Esophagus (tissue), 2 donors: ENCODE data around the gene PARP1. TPM values are rescaled to one million over a fixed set of nuclear protein-coding genes. Genes with fewer than 3 reads are reported as not detected.

Experiments used
- H3K27ac ChIP-seq, 2 donors: one replicate each; pipeline ENCODE4 v1.5.1; 2013; ENCODE audit warnings: low read depth in 2 of 2, mild to moderate bottlenecking in 2 of 2, inconsistent platforms in 1 of 2, low read length in 1 of 2, moderate library complexity in 1 of 2
- H3K27me3 ChIP-seq, 2 donors: one replicate each; pipeline ENCODE4 v1.6.1; 2013; ENCODE audit warnings: low read length in 2 of 2, control low read depth in 1 of 2, mild to moderate bottlenecking in 1 of 2; ENCODE audit not compliant: insufficient read depth in 2 of 2, control insufficient read depth in 1 of 2
- H3K36me3 ChIP-seq, 2 donors: one replicate each; pipeline ENCODE4 v1.6.1; 2013; ENCODE audit warnings: low read length in 1 of 2; ENCODE audit not compliant: control insufficient read depth in 2 of 2, insufficient read depth in 2 of 2
- H3K4me1 ChIP-seq, 2 donors: one replicate each; pipeline ENCODE4 v1.6.1; 2013; ENCODE audit warnings: low read length in 1 of 2; ENCODE audit not compliant: control insufficient read depth in 2 of 2, insufficient read depth in 2 of 2
- H3K4me3 ChIP-seq, 2 donors: one replicate each; pipeline ENCODE4 v1.5.1; 2013; ENCODE audit warnings: low read length in 2 of 2, mild to moderate bottlenecking in 2 of 2, low read depth in 1 of 2, moderate library complexity in 1 of 2
- H3K9me3 ChIP-seq, 2 donors: one replicate each; pipeline ENCODE4 v1.6.1; 2013; ENCODE audit warnings: mild to moderate bottlenecking in 2 of 2, low read depth in 1 of 2, low read length in 1 of 2, moderate library complexity in 1 of 2; ENCODE audit not compliant: control insufficient read depth in 2 of 2, insufficient read depth in 1 of 2
- WGBS, 2 donors: extraction: QIAGEN DNeasy Blood & Tissue Kit; methylation state at CpG; one replicate each; pipeline ENCODE4 v1.1.7; 2013; 5-methylcytosine and 5-hydroxymethylcytosine counted together
- polyA plus RNA-seq, 2 donors: library from polyadenylated mRNA; stranded (reverse); fragments of 200-250 nt; gene quantifications; one replicate each; pipeline ENCODE4 v1.2.3, GENCODE V29; 2013
- donor health status: healthy with polysubstance abuse.
- donor health status: Bipolar disorder and iron deficiency.

Gene PARP1
- polyA plus RNA-seq, 2 donors: 10.6 to 29.0 TPM

GRCh38 chr1:226371027-226371694 is 36.7 kb downstream of the PARP1 start:
- no peaks in the 10 kb centered on the region for H3K9me3 ChIP-seq
- peaks cover 44 to 47% of the 10 kb centered on the region in 2 donors for H3K36me3 ChIP-seq
- WGBS, 2 donors: 81% methylated on average over 6 of the region's 6 CpGs
- no peak overlapping the region for H3K4me3 ChIP-seq
- no peaks in the 10 kb centered on the region for H3K27me3 ChIP-seq
- no peaks in the 10 kb centered on the region for H3K4me1 ChIP-seq
- no peak overlapping the region for H3K27ac ChIP-seq

DNA sequence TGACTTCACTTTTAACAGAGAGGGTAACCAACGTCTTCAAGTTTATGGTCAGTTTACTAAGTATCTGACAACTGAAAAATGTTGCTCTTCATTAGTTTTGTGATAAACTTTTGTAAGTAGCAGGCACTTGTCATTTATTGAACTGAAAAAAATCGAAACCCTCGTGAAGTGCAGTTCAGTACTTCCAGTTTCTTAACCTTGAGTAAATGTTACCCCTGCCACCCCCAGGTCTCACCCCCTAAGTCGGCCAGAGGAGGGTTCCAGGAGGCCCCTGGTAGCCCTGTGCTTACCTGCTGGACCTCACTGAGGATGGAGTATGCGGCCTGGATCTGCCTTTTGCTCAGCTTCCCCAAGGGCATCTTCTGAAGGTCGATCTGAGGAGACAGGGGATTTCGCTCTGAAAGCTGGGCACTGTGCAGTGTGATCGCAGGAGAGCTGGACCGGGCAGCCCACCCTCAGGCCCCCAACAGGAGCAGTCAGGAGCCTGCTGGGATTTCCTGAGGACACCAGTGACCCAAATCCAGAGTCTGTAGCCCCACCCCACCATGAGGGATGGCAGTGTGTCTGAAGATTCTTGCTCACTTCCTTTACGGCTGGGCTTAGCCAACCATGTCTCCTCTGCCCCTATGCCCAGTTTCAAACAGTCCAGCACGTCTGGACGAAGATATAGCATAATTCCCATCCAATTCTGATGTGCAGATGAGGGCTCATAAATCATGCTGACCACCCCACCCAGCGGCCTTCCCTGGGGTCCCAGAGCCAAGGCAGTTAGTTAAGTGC is 37.6 kb downstream of the PARP1 start:
- Histone ChIP-seq H3K27ac (no peak overlapping the region), H3K36me3 (peaks cover 48 to 51% of the 10 kb centered on the region in 2 donors), H3K4me1 (no peaks in the 10 kb centered on the region), H3K9me3 (no peaks in the 10 kb centered on the region), H3K4me3 (no peak overlapping the region), H3K27me3 (no peaks in the 10 kb centered on the region)
- WGBS, 2 donors: 86 to 89% methylated on average over 13 of the region's 13 CpGs

GRCh38 chr1:226369110-226369509 is 38.8 kb downstream of the PARP1 start:
- no peaks in the 10 kb centered on the region for H3K27me3 ChIP-seq
- H3K27ac ChIP-seq: no peak overlapping the region
- peaks cover 45 to 49% of the 10 kb centered on the region in 2 donors for H3K36me3 ChIP-seq
- WGBS, 2 donors: 86 to 90% methylated on average over 6 of the region's 6 CpGs
- no peaks in the 10 kb centered on the region for H3K4me1 ChIP-seq
- H3K9me3 ChIP-seq: no peaks in the 10 kb centered on the region
- H3K4me3 ChIP-seq: no peak overlapping the region

- Histone ChIP-seq H3K36me3 (peaks cover 57 to 63% of the 10 kb centered on the region in 2 donors), H3K9me3 (no peaks in the 10 kb centered on the region), H3K27me3 (no peaks in the 10 kb centered on the region), H3K27ac (no peak overlapping the region), H3K4me1 (no peaks in the 10 kb centered on the region), H3K4me3 (no peak overlapping the region)
- WGBS, 2 donors: 93 to 94% methylated on average over 2 of the region's 2 CpGs
These were observed 41.6 kb downstream of the PARP1 start for GRCh38 chr1:226366290-226366689.

DNA sequence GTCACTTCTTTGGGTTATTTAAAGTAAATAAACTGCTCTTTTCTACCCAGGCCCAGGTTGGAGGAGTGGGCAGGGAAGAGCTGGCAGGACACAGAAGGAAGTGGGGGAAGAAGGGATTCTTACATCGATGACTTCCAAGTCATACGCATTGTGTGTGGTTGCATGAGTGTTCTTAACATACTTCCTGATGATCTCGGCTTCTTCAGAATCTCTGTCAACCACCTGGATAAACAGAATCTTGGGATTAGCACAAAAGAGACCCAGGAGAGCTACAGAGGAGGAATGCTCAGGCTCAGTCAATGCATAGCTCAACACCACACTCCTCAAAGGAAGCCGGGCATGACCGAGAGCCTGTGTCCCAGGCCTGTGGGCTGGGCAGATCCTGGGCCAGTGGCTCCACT is 42.1 kb downstream of the PARP1 start:
- Histone ChIP-seq H3K4me3 (no peak overlapping the region), H3K27ac (no peak overlapping the region), H3K36me3 (peaks cover 52 to 66% of the 10 kb centered on the region in 2 donors), H3K27me3 (no peaks in the 10 kb centered on the region), H3K4me1 (no peaks in the 10 kb centered on the region), H3K9me3 (no peaks in the 10 kb centered on the region)
- 90 to 92% methylated on average over 5 of the region's 5 CpGs for WGBS, 2 donors

GRCh38 chr1:226364901-226365565 is 42.9 kb downstream of the PARP1 start:
- H3K4me3 ChIP-seq: no peak overlapping the region
- no peaks in the 10 kb centered on the region for H3K27me3 ChIP-seq
- no peaks in the 10 kb centered on the region for H3K9me3 ChIP-seq
- H3K36me3 ChIP-seq: peaks cover 45 to 64% of the 10 kb centered on the region in 2 donors
- H3K4me1 ChIP-seq: no peaks in the 10 kb centered on the region
- no peak overlapping the region for H3K27ac ChIP-seq
- WGBS, 2 donors: 90% methylated on average over 15 of the region's 15 CpGs

- Histone ChIP-seq H3K36me3 (peaks cover 45 to 65% of the 10 kb centered on the region in 2 donors), H3K27ac (no peak overlapping the region), H3K27me3 (no peaks in the 10 kb centered on the region), H3K9me3 (no peaks in the 10 kb centered on the region), H3K4me3 (no peak overlapping the region), H3K4me1 (no peaks in the 10 kb centered on the region)
- 69 to 76% methylated on average over 7 of the region's 7 CpGs for WGBS, 2 donors
These were observed 43.4 kb downstream of the PARP1 start for GRCh38 chr1:226364514-226364899.

DNA sequence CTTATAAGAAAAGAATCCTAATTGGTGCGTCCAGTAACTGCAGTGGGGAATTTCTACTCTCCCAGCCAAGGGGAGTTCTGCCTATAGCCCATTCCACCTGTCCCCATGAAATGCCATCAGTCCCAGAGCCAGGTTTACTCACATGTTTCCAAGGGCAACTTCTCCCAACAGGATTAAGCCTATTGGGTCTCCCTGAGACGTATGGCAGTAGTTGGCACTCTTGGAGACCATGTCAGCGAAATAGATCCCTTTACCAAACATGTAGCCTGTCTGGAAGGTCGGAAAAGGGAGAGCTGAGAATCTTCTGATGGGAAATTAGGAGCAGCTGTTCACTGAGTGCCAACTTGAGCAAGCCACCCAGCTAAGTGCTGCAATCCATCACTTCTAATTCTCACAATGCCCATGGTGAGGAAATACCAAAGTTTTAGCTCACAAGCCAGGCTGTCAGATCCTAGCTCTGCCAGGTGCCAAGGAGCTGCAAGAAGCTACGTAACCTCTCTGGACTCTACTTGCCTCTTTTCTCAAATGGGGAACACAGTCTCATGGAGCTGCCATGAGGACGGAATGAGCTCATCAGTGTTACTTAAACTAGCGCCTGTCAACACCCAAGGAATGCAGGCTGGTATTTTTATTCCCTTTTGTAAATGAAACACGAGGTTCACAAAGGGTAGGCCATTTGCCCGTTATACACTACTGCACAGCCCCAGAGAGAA is 43.9 kb downstream of the PARP1 start:
- Histone ChIP-seq H3K4me1 (no peaks in the 10 kb centered on the region), H3K27me3 (no peaks in the 10 kb centered on the region), H3K4me3 (no peak overlapping the region), H3K36me3 (peaks cover 42 to 65% of the 10 kb centered on the region in 2 donors), H3K9me3 (no peaks in the 10 kb centered on the region), H3K27ac (no peak overlapping the region)
- WGBS, 2 donors: 82 to 86% methylated on average over 9 of the region's 9 CpGs

DNA sequence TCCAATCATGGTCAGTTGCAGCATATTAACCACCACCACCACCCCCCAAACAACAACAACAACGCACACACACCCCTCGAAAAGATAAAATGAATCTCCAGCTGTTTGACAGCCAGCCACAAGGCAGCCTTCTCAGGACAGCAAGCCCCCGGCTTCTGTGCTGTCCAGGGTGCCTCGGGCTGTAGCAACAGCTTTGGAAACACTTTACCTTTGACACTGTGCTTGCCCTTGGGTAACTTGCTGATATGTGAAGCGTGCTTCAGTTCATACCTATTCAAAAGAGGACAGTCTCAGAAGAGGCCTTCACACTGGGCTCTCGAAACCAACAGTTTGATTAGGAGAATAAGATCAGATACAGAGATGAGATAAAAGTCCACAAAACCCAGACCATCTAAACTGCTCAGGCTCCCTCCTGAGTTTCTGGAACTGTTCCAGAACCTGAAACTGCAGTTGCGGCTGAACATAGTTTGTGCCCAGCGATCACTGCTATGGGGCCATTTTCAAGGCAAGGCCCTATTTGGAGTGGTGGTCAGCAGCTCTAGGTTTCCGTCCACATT is 44.9 kb downstream of the PARP1 start:
- no peaks in the 10 kb centered on the region for H3K4me1 ChIP-seq
- H3K4me3 ChIP-seq: no peak overlapping the region
- H3K36me3 ChIP-seq: peaks cover 38 to 55% of the 10 kb centered on the region in 2 donors
- 90 to 96% methylated on average over 9 of the region's 9 CpGs for WGBS, 2 donors
- no peaks in the 10 kb centered on the region for H3K27me3 ChIP-seq
- no peak overlapping the region for H3K27ac ChIP-seq
- H3K9me3 ChIP-seq: no peaks in the 10 kb centered on the region
